SH-SY5Y (cell line): Measurements from ENCODE around the gene BCR.

Experiments
- GATA2 ChIP-seq: IDR thresholded peaks from 2 replicates; pipeline ENCODE4 v1.6.1; 2011; ENCODE audit warnings: mild to moderate bottlenecking, low read depth, low read length
- GATA3 ChIP-seq: IDR thresholded peaks from 2 replicates; pipeline ENCODE4 v1.6.1; 2011; ENCODE audit warnings: low read depth, mild to moderate bottlenecking, low read length, moderate library complexity

GRCh38 chr22:23245045-23245798 lies 64.9 kb downstream of the BCR start:
- TF ChIP-seq GATA2 (no peak), GATA3 (no peak)
